Fibroblast of lung (primary cell): Measurements from ENCODE around the gene LRTM1. TPM values are rescaled to one million over a fixed set of nuclear protein-coding genes. Genes with fewer than 3 reads are reported as not detected.

Source experiments
- DNase-seq, 2 donors: peaks; one replicate each; pipeline versions ENCODE4 v3.0.0 to v3.0.0-alpha.2; 2010; ENCODE audit warnings: low read depth in 2 of 2
- H2AFZ ChIP-seq: 2 replicates; pipeline ENCODE4 v1.5.1; 2012; ENCODE audit warnings: low read length, control low read depth, inconsistent platforms
- H3K27ac ChIP-seq: 2 replicates; pipeline ENCODE4 v1.5.1; 2011; ENCODE audit warnings: low read length, control low read depth; ENCODE audit not compliant: insufficient read depth
- H3K27me3 ChIP-seq: 2 replicates; pipeline ENCODE4 v1.5.1; 2011; ENCODE audit warnings: mild to moderate bottlenecking, low read length; ENCODE audit not compliant: control insufficient read depth, insufficient read depth
- H3K36me3 ChIP-seq: 2 replicates; pipeline ENCODE4 v1.5.1; 2011; ENCODE audit warnings: low read length; ENCODE audit not compliant: control insufficient read depth, insufficient read depth
- H3K4me1 ChIP-seq: 2 replicates; pipeline ENCODE4 v1.5.1; 2011; ENCODE audit warnings: low read length; ENCODE audit not compliant: control insufficient read depth, insufficient read depth; ENCODE audit errors: extremely low read depth
- H3K4me2 ChIP-seq: 2 replicates; pipeline ENCODE4 v1.5.1; 2011; ENCODE audit warnings: low read length, control low read depth; ENCODE audit not compliant: insufficient read depth; ENCODE audit errors: extremely low read depth
- H3K4me3 ChIP-seq, 4 experiments: fragments of 200-600 bp in 1 of 4; sonication (generic) in 1 of 4; replicated peaks in 1 of 4; 2 replicates each; pipeline ENCODE4 v1.5.1; 2011 to 2016; ENCODE audit warnings: low read length in 4 of 4, low read depth in 3 of 4, mild to moderate bottlenecking in 3 of 4, control low read depth in 2 of 4, inconsistent platforms in 1 of 4, mixed read lengths in 1 of 4; ENCODE audit not compliant: insufficient read depth in 1 of 4; ENCODE audit errors: control extremely low read depth in 1 of 4
- H3K79me2 ChIP-seq: 2 replicates; pipeline ENCODE4 v1.5.1; 2012; ENCODE audit warnings: mild to moderate bottlenecking, low read length, inconsistent platforms; ENCODE audit not compliant: control insufficient read depth, insufficient read depth
- H3K9ac ChIP-seq: 2 replicates; pipeline ENCODE4 v1.5.1; 2011; ENCODE audit warnings: mild to moderate bottlenecking, low read length, control low read depth; ENCODE audit not compliant: insufficient read depth
- H3K9me3 ChIP-seq: 2 replicates; pipeline ENCODE4 v1.5.1; 2012; ENCODE audit warnings: low read depth, low read length; ENCODE audit not compliant: control insufficient read depth, insufficient read depth
- H4K20me1 ChIP-seq: 2 replicates; pipeline ENCODE4 v1.5.1; 2011; ENCODE audit warnings: low read length; ENCODE audit not compliant: control insufficient read depth, insufficient read depth; ENCODE audit errors: extremely low read depth
- EZH2 ChIP-seq: IDR thresholded peaks from 2 replicates; pipeline ENCODE4 v1.5.1; 2012; ENCODE audit warnings: low read length, control low read depth, mild to moderate bottlenecking; ENCODE audit errors: missing control alignments
- polyA plus RNA-seq, 2 donors: library from polyadenylated mRNA; depleted of rRNA in 1 of 2; stranded (reverse) in 1 of 2; unstranded in 1 of 2; fragments of >200 nt; gene quantifications; 2 replicates each; pipeline ENCODE4 v1.2.1, GENCODE V29; 2011 to 2012; ENCODE audit warnings: missing spikeins in 1 of 2
- total RNA-seq: library from RNA; depleted of rRNA; stranded (reverse); fragments of >200 nt; gene quantifications from 2 replicates; pipeline ENCODE4 v1.2.1, GENCODE V29; 2014
- TF ChIP-seq, protein P1 (sequence below), 2 donors: IDR thresholded peaks in 1 of 2; conservative IDR thresholded peaks in 1 of 2; 1 replicate in 1 of 2; 2 replicates in 1 of 2; pipeline ENCODE4 v1.5.1; 2011 to 2012; ENCODE audit warnings: low read length in 2 of 2, control low read depth in 1 of 2, inconsistent platforms in 1 of 2, low read depth in 1 of 2, mild to moderate bottlenecking in 1 of 2

Gene LRTM1
- total and polyA plus RNA-seq, 2 donors (not counting 1 experiment from before 2014, with no cell fraction given): 0.43 TPM; not detected in 1

DNA sequence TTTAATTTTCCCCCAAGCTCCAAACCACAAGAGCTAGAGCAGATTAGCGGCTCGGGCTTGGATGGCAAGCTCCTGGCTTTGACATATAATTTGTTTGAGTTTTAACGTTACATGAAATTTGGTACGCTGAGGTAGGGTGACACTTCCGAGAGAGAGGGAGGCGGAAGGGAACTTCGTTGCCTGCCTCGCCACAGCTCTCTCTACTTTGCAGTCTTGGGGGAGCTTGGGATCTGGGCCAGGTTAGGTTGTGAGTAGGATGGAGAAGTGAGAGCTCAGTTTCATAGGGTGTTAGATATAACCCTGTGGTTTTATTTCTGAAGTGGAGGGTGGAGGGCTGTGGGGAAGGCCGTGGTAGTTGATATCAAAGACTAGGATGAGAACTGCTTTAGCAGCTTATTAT is 39.7 kb downstream of the LRTM1 start:
- Histone ChIP-seq H2AFZ (no peak overlapping the region), H3K36me3 (no peaks in the 10 kb centered on the region), H3K4me2 (no peak overlapping the region), H3K27me3 (no peaks in the 10 kb centered on the region), H3K79me2 (no peaks in the 10 kb centered on the region), H3K4me1 (peaks cover 17% of the 10 kb centered on the region), H4K20me1 (no peaks in the 10 kb centered on the region), H3K4me3 (no peak overlapping the region), H3K9me3 (no peaks in the 10 kb centered on the region), H3K27ac (no peak overlapping the region), H3K9ac (no peak overlapping the region)
- no peak for DNase-seq
- TF ChIP-seq, protein P1, sequence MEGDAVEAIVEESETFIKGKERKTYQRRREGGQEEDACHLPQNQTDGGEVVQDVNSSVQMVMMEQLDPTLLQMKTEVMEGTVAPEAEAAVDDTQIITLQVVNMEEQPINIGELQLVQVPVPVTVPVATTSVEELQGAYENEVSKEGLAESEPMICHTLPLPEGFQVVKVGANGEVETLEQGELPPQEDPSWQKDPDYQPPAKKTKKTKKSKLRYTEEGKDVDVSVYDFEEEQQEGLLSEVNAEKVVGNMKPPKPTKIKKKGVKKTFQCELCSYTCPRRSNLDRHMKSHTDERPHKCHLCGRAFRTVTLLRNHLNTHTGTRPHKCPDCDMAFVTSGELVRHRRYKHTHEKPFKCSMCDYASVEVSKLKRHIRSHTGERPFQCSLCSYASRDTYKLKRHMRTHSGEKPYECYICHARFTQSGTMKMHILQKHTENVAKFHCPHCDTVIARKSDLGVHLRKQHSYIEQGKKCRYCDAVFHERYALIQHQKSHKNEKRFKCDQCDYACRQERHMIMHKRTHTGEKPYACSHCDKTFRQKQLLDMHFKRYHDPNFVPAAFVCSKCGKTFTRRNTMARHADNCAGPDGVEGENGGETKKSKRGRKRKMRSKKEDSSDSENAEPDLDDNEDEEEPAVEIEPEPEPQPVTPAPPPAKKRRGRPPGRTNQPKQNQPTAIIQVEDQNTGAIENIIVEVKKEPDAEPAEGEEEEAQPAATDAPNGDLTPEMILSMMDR (conservative IDR thresholded peaks at IDR 0.05 in 1 of 2, IDR thresholded peaks at IDR 0.05 in 1 of 2; ENCODE audit: low read depth in 1 of 2, low read length in 2 of 2): no peak
- TF ChIP-seq EZH2: no peak

DNA sequence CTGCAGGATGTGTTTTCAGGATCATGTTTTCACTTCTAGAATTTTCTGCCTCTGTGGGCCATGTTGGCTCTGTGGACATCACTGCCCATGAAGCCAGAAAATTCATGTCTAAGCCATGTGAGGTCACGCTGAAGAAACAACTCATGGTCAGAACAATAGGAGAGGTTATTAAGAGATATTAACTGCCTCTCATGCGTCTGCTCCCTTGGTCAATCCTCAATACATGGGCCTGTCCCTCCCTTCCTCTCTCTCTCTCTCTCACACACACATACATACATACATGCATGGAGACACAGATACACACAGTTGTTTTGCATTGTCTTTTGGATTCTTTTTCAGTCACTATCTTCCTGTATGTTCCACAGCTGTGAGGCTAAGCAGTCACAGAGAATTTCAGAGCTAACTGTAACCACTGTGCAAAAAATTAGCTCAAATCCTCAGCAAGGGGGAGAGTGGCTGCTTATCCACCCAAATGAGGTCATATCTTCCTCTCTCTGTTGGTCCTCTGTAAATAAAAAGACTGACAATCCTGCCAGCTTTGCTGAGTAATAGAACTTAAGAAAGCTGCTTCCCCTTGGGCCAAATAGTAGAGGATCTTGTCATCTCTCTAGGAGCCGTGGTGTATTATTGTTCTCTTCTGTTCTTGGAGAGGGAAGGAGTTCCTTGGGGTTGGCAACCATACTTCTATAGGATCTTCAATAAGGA is 45.6 kb downstream of the LRTM1 start:
- Histone ChIP-seq H2AFZ (no peak overlapping the region), H3K27ac (no peak overlapping the region), H3K4me3 (no peak overlapping the region), H3K9me3 (no peaks in the 10 kb centered on the region), H3K79me2 (no peaks in the 10 kb centered on the region), H3K4me1 (peaks cover 4% of the 10 kb centered on the region), H3K4me2 (no peak overlapping the region), H3K9ac (no peak overlapping the region), H3K27me3 (no peaks in the 10 kb centered on the region), H4K20me1 (no peaks in the 10 kb centered on the region), H3K36me3 (no peaks in the 10 kb centered on the region)
- DNase-seq: peak; percentile 93 to 99
- TF ChIP-seq, protein P1 (conservative IDR thresholded peaks at IDR 0.05 in 1 of 2, IDR thresholded peaks at IDR 0.05 in 1 of 2; ENCODE audit: low read depth in 1 of 2, low read length in 2 of 2): no peak
- no peak for TF ChIP-seq EZH2

DNA sequence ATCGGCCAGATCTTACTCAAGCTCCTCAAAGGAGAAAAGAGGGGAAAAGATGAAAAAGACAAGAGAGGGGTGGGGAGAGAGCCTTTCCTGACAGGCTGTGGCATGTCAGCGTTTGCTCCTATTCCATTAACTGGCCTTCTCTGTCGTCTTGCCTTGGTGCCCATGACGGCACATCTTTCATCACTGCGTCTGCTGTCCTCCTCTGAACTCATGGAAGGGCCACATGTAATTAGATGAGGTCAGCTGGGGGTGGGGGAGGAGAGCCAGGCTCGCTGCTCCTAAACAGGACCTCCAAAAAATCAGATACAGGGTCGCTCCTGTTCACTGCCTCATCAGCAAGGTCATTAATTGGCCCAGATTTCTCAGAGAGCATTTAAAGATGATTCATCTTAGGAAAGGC is 49.7 kb downstream of the LRTM1 start:
- H3K9me3 ChIP-seq: no peaks in the 10 kb centered on the region
- no peaks in the 10 kb centered on the region for H3K27me3 ChIP-seq
- no peak overlapping the region for H3K27ac ChIP-seq
- H3K4me3 ChIP-seq: no peak overlapping the region
- no peak overlapping the region for H2AFZ ChIP-seq
- no peak overlapping the region for H3K4me2 ChIP-seq
- H3K36me3 ChIP-seq: no peaks in the 10 kb centered on the region
- H3K9ac ChIP-seq: no peak overlapping the region
- H4K20me1 ChIP-seq: no peaks in the 10 kb centered on the region
- TF ChIP-seq EZH2: no peak
- TF ChIP-seq, protein P1 (conservative IDR thresholded peaks at IDR 0.05 in 1 of 2, IDR thresholded peaks at IDR 0.05 in 1 of 2; ENCODE audit: low read depth in 1 of 2, low read length in 2 of 2): no peak
- no peaks in the 10 kb centered on the region for H3K79me2 ChIP-seq
- peak in 1 of 2 donors; percentile 36 for DNase-seq
- H3K4me1 ChIP-seq: peaks cover 4% of the 10 kb centered on the region
